HG03108 (cell line): ENCODE data around the gene KRT4.

Experiments used
- ATAC-seq: cut with Tn5 transposase; IDR thresholded peaks from one replicate; pipeline ENCODE4 v1.9.1; 2021; ENCODE audit warnings: moderate library complexity; ENCODE audit not compliant: unreplicated experiment

The KRT4 gene

DNA sequence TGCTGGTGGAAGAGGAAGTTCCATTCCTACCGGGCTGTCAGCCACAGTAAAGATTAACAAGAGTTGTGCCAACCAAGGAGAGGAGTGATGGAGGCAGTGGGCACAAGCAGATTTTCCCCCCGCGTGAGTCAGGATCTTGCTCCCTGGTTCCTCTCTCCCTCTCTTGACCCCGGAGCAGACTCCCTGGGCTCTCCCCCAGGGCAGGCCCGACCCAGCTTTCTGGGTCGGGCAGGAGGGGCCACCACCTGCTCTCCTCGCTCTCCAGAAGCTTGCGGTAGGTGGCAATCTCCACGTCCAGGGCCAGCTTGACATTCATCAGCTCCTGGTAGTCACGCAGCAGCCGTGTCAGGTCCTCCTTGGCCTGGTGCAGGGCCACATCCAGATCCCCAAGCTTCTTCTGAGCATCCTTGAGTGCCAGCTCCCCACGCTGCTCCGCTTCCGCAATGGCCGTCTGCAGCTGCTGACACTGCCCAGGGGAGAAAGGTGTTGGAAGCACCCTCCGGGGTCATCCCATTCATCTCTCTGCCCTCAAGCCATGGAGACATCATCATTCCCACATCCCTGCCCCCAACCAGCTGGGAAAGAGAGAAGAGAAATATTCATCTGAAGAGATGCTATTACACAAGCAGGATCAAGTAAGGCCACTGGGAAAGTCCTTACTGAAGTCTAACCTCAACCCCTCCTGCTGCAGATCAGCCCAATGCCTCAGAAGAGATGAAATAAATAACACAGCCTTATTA, 9.0 kb upstream of the KRT4 start:
- ATAC-seq, result no peak

DNA sequence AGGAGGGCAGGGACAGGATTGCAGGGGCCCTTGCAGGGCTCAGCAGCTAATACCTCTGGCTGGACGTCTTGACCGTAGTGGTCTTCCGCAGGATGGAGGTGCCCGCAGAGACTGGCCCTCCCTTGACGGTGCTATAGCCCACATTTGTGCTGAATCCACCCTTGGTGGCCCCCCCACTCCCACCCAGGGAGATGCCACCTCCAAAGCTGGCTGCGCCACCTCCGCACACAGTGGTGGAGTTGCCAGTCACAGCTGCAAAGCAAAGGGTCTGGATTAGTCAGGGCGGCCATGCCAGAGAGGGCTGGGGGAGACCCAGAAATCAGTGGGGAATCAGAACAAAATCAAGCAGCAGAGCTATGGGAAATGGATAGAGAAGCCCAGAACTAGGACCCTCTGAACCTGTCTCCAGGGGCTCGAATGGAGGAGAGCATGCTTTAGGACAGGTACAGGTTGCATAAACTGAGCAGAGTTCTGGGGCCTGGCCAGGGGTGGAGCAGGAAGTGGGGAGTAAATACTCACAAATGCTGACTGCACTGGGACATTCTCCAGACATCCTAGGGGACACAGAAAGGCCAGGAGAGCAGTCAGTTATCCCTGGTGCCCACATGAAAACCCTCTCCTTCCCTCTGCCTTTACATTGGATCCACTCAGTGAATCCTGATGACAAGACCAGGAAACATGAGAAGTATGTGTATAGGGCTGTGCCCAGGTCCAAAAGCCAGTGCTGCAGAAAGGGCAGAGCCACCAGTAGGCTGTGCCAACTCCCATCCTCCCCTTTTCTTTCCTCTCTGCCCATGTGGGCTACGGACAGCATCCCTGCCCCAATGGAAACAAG, 8.1 kb upstream of the KRT4 start:
- ATAC-seq, result no peak

DNA sequence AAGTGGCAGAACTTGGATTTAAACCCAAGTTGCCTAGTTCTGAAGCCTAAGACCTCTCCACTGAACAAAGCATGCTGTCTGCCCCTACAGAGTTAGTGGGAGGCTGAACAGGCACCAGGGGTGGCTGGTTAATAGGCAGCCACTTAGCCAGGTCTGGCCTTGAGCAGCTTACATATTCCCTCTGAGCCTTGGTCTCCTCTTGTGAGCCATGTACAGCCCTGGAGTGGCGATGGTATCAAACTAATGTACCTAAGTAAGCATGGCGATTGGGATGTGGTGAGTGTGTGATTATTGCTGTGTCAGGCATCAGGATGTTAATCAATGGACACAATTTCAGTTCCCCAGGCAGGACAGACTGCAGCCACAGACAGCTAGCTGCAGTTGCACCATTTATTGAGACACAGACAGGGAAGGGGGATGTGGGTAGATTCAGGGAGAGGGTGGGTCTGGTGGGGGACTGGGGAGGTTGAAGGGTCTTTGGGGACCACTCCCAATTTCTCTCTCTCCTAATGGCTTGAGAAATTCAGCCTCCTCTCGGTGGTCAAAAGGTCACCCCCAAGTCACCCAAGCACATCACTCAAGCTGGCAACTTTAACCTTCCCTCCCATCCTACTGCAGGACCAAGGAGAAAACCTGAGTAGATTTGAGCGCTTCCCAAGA, 7.3 kb upstream of the KRT4 start:
- no peak for ATAC-seq

DNA sequence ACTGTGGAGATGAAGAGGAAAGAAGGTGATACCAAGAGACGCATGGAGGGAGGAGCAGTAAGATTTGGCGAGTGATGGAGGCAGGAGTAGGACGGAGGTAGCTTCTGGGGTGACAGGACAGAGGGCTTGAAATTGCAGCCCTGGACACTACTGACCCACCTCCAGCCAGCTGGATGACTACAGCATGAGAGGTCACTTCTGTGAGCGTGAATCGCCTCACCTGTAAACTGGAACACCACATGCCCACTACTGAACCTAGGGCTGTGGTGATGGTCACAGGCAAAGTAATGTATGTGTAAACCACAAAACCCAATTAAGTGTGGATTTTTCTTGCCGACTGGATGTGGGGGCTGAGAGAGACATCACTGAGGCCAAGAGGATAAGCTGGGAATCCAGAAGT, 6.6 kb upstream of the KRT4 start:
- no peak for ATAC-seq

DNA sequence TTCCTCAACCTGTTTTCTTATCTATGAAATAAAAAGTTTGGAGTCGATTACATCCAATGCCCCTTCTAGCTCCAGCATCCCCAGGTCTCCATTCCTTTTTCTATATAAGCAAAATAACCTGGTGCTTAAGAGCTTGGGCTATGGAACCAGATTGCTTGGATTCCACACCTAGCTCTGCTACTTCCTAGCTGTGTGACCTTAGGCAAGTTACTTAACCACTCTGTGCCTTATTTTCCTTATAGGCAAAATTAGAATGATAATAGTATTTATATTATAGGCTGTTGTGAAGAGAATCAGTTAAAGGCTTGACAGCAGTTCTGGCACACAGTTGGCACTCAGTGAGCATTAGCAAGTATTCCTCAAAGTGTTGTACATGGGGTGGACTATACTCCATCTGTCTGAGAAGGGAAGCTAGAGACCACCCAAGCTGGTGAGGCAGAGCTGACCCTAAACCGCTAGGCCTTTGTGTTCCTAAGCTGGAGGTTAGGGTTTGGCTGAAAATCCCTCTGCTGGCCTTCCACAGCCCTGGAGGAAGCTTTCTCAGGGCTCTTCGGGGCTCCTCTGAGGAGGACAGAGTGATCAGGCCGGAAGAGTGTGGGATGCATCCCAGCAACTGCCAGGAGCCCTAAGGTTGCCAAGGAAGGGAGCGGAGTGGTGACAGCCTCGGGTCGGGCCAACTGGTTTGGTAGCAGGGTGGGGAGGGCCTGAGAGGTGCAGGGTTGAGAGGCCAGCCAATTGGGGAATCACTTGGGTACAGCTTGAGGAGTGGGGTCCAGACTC, 6.0 kb upstream of the KRT4 start:
- no peak for ATAC-seq

DNA sequence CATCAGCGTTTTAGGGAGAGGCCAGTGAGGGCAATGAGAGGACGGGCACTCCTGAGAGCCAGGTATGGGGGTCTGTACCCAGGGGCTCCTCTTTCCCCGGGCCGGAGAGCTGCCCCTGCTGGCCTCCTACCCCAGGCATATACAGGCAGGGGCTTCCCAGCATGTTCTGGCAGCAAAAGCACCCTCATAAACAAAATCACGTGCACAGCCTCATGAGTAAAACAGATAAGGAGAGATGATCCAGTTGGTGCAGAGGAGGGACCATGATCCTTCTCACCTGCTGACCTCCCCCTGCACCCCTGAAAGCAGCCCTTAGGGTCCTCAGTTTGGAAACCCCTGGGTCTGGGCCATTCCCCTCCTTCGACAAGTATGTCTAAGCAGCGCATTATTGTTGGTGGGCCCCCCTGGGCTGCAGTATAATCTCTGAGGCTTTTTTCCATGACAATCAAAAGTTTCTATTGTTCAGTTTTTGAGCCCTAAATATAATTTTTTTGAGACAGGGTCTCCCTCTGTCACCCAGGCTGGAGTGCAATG, 5.0 kb upstream of the KRT4 start:
- ATAC-seq, result no peak

DNA sequence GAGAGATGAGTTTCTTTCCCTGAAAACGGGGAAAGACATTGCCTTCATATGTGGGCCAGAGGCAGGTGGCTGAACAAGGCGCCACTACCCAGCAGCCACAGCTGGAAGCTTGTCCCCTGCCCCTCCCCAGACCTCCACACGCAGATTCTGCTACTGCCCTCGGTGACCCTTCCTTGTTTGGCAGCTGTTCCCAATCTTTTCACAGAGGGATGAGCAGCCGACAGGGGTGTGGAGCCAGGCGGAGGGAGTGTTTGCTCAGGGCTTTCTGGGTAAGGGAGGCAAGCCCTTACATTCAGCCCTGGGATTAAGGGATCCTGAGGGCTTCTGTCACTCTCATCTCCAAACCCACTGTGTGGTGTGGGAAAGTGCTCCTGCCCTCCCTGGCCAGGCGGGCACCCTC, 4.5 kb upstream of the KRT4 start:
- no peak for ATAC-seq

DNA sequence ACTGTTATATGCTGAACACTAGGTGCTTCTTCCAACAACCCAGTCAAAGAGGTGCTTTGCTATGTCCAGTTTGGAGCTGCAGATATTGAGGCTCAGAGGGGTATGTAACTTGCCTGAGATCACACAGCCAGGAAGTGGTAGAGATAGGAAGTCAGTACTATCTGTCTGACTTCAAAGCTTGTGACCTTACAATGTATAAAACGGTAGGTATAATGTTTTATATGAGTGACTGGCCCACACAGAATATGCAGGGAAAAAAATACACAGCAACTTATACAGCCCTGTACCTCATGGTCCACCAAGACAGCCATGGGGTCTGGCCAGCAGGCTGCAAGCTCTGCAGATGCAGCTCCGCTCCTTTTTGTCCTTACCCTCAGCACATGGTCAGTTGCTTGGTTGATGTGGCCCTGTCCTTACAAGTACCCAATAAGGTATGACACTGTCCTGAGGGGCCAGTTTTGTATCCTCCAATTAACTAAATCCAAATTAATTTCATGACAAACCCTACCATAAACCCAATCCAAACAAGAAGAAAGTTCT, 3.9 kb upstream of the KRT4 start:
- ATAC-seq, result no peak

DNA sequence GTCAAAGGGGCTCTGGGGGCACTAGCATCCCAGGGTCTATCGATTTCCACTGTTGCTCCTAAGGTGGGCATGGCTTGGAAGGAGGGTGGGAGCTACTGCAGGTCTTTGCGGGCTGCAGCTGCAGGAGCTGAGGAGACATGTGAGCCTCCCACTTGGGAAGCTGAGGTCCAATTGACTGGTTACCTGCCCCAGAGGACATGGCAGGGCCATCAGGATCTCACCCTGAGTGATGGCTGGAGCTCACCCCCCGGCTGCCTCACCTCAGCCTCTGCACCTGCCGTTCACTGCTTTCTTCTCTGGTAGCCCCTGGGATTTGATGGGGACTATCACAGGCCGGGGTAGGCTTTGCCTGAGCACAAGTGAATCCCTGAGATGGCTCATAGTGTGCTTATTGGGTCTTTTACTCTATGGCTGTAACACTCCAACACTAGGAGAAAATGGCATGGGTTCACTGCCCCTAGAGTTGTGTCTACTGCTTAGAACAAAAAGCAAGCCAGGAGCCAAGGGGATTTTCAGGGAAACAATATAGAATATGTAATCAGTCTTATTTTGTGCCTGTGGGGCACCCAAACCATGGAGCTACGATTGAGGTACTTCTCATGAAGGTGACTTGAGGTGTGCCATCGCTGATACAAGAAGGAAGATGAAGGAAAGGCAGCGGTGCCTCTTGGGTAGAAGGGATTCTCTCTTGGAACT, 3.2 kb upstream of the KRT4 start:
- ATAC-seq, result no peak

DNA sequence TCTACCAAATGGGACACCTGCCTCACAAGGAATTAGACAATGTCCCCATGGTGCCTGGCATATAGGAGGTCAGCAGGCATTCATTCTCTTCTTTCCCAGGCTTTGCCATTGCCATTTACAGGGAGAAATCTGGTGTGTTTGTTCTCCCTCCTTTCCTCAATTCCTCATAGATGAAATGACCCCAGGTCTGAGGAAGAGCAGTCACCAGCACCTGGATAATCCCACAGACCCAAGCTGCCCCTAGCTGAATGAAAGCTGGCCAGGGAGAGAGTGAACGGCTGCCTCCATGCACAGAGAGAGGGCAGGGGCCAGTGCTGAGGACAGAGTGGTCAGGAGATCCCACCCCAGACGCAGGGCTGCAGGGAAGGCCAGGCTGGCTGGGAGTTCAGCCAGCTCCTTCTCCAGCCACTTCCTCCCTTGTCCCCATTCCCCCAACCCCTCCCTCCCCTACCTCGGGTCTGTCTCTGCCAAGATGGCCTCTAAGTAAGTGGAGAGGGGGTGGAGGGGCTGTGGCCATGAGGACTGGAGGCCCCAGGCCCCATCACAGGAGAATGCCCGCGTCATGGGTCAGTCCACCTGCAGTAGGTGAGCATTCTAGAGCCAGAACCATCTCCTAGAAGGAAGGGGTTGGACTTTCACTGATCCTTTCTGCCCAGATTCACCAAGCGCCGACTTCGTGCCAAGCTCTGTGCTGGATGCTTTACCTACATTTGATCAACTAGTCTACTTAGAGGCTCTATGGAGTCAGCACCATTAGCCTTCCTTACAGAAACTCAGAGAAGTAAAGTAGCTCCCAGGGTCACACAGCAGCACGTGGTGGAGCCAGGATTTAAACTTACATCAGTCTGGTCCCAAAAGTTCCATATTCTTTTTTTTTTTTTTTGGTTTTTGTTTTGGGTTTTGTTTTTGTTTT, 2.0 kb upstream of the KRT4 start:
- no peak for ATAC-seq

DNA sequence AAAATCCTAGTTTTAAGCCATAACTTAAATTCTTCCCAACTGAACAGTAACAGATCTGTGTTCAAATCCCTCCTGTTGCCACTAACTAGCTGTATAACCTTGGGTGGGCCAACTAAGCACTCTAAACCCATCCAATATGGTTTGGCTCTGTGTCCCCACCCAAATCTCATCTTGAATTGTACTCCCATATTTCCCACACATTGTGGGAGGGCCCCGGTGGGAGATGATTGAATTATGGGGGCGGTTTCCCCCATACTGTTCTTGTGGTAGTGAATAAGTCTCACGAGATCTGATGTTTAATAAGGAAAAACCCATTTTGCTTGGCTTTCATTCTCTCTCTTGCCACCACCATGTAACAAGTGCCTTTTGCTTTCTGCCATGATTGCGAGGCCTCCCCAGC, 1.2 kb upstream of the KRT4 start:
- no peak for ATAC-seq

DNA sequence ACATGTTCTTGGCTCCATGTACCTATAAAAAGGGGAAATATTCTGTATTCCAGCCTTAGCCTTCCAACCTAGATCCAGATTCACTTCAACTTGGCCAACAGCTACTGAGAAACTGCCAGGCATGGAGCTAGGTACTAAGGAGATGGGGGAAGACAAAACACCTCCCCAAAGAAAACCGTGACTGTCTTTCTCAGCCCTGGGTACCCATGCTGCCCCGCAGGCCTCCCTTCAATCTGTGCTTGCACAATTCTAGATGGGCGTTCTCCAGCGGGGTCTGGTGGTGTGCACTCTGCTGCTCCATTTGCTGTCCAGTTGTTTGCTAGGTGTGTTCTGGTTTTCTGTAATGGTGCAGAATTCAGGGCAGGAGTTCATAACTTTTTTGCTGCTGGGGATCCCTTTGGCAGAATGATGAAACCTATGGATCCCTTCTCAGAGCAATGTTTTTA, 817 bp upstream of the KRT4 start:
- no peak for ATAC-seq

DNA sequence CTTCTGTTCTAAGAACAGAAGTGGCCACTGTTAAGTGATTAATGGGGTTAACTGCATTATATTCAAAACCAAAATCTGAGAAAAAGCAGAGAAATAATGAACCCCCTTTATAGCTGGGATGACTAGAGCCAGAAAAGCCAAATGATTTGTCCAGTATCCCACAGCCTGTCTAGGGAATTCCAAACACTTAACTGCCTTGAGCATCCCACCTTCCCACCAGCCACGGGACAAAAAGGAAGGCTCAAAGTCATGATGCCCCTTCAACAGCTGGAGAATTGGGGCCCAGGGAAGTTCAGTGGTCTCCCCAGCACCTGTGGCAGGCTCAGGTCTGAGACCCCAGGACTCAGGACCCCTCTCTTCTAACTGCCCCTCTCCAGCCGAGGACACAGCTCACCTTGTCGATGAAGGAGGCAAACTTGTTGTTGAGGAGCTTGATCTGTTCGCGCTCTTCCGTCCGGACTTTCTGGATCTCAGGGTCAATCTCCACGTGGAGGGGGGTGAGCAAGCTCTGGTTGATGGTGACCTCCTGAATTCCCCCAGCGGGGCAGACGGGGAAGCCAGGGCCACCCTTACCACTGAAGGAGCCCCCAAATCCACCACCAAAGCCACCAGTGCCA, 605 bp downstream of the KRT4 start:
- ATAC-seq, result no peak

DNA sequence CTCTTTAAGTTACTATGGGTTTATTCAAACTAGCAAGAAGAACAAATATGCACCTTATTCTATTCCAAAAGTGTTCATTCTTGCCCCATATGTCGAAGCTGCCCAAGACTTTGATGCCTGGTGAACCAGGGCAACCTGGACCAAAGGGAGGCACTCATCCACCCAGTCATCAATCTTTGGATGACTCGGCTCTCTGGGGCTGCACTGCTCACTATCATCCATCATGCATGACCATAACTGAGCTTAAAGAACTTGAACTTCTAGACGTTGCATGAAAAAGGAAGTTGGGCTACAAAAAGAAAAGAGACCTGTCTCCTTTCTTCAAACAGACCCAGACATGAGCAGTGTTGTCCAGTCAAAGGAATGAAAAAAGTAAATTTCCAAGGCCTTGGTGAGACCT, 1.2 kb downstream of the KRT4 start:
- ATAC-seq, result no peak

DNA sequence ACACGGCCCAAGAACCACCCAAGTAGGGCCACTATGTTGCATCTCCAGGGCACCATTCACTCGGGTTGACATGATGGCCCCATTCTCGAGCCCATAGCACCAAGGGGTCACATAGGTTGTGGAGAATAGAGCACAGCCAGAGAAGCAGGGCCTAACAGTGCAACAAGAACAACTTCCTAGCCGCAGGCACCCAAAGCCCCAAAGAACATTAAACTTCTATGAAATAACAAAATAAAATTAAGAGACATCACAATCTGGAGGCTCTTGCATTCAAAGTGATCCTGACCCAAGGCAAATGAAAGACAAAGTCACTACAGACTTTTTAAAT, 1.9 kb downstream of the KRT4 start:
- ATAC-seq, result no peak

DNA sequence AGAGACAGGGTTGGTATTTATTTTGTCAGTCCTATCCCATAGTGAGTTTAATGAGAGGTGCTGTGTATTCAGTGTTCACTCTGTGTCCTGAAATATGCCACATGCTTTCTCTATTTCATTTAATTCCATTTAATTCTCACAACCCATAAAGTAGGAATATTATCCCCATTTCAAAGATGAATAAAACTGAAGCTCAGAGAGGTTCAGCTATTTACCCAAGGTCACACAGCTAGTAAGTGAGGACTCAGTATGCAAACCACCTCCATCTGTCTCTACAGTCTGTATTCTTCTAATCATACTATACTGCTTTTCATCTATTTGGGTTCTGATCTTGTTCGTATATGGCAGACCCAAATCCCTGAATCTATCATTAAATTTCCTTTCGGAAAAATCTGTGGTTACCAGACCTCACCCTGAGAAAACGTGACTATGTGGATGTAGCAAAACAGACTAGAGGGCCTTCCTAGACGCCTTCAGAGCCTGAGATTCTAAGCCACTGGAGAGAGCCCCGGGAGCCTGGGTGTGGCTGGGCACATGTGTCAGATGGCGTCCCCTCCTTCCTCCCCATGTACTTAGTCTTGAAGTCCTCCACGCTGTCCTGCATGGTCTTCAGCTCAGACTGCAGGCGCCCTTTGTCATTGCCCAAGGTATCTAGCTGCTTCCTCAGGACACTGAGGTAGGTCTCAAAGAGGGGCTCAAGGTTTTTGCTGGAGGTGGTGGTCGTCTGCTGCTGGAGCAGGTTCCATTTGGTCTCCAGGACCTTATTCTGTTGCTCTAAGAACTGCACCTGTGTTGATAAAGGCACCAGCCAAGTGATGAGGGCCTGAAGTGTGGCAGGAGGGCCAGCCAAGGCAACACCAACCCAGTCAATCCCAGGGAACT, 2.5 kb downstream of the KRT4 start:
- no peak for ATAC-seq

DNA sequence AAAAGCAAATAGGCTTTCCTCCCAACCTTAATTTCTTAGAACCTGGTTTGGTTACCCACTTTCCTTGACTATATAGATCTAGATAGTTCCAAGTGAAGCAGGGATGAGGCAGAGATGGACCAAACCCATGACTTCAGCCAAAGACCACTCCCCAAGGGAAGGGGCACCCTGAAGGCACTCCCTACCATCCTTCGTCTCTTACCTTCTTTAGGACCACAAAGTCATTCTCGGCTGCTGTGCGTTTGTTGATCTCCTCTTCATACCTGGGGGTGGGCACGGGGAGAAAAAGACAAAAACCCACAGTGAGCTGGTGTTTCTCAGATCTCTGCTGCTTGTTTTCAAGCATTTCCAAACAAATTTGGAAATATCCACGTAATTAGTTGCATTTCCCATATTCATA, 3.4 kb downstream of the KRT4 start:
- ATAC-seq, result no peak

DNA sequence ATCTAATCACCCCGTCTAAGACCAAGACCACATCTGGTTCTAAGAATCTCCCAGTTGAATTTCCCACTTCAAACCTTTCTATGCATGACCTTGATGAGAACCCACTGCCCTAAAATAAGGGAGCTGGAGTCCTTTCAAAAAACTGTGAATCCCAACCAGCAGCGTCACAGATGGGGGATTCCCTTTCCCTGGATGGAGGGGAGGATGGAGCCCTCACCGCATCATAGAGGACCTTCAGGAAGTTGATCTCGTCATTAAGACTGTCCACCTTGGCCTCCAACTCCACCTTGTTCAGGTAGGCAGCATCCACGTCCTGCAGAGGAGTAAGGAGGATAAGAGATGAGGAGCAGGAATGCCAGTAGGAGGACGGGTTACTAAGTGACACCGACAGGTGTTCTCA, 4.8 kb downstream of the KRT4 start:
- ATAC-seq, result no peak
